Measurements from ENCODE around the gene MYO5A.

Gene MYO5A

DNA sequence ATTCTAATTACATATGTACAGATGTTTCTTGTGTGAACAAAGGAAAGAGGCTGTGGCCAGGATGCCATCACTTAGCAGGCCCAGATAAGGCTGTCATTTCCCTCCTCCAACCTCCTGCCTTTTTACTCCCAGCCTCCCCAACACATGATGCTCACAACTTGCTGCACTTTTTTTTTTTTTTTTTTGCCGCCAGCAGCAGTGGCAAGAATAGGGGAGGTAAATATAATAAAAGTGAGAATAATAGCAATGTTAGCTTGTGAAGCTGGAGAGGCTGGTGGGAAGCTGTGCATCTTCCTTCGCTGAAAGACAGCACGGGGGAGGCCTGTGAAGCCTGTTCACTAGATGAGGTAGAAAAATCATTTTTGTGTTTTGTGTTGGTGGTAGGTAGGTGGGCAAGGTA, 190.6 kb downstream of the MYO5A start:
- in situ Hi-C loops (cut with MboI; ENCODE audit: low sequenced_read_pairs): no loop called here

DNA sequence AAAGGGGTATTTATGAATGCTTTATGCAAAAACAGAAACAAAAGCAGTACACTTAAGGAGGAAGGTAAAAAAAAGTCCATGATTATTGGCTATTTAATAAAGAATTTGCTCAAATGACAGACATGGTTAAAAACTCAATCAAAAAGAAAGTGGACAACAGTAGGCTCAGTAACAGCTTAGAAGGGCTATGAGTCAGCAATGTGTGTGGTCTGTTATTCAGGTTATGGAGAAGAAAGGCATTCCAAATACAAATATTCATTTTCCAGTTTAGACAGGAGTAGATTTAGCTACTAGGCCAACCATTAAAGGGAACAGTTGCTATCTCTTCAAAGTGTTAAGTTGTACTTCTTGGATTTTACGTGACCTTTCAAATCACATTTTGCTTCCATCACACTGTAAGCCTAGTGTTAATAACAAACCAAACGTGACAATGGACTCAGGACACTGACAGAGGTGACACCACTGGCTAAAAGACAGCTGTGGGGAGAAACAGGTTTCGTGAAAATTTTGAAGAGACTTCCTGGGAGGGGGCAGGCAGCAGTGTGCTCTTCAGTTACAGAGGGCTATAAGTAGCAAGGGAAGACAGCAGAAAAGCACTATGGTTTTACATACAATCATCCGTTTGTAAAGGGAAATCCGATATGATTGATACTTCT, 191.4 kb downstream of the MYO5A start:
- in situ Hi-C loops (cut with MboI; ENCODE audit: low sequenced_read_pairs): no loop called here

DNA sequence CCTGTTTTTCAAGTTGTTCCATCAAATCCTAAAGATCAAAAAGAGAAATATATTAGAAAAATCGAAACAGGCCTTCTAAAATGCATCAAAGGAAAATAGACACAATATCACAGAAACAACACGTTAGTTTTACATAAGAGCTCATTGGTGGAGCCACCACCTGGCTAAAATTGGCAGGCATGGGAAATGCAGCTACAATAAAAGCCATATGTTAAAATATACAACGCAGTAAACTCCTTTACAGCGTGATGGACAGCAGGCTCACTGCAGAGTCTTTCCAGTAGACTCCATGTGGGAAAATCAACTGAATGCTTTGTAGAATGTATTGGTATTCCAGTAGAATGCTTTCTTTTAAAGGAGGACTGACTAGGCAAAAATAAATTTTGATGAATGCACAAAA, 192.2 kb downstream of the MYO5A start:
- in situ Hi-C loops (cut with MboI; ENCODE audit: low sequenced_read_pairs): no loop called here

DNA sequence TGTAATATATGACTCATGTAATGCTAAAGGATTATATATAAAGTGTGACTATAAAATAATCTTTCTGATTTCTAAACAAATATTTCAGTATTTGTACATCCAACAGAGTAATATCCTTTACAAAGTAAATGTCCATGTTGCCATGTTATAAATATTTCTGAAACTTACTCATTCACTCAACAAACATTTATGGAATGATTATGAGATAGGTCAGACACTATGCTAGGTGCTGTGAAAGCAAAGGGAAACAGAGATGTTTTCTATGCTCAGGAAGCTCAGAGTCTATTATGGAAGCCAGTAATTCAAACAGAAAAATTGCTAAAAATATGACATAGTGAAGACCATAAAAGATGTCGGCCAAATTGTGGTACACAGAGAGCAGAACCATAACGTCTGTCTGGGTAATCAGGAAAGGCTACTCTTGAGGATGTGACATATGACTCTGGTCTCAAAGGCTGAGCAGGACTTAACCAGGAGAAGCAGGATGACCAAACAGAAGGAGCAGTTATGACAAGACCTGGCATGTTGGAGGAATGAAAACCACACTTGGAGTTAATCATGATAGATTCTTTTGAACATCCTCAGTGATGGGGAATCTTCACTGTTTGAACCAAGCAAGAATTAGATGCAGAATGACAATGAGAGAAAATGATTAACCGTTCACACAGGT, 194.1 kb downstream of the MYO5A start:
- in situ Hi-C loops (cut with MboI; ENCODE audit: low sequenced_read_pairs): no loop called here

DNA sequence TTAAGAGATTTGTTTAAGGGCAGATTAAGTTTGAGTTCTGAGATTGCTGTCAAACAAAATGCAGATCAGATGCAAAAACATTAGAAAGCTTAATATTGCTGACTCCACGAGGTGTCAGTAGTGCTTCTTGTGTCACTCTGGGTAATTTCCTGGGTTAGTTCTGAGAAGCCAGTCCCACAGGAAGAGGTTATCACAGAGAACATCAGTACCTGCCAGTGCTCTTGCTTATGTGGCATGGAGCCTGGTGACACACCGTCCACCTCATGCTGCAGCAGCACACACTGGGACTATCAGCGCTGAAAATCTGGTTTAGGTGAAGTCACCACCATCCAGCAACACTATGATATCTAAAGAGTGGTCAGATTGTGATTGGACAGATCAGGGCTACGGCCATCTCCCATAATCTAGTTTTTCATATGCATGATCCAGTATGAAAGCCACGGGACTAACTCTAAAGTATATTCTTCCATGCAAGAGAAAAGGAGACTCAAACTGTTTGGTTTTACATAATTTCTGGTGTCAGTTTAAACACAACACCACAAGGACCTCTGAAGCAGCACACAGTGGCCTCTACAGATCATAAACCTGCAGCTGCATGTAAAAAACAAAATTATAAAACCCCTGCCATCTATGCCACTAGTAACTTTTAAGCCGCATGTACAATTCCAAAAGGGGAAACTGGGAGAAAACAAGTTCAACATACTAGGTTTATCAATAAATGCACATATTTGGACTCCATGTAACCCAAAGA, 197.0 kb downstream of the MYO5A start:
- in situ Hi-C loops (cut with MboI; ENCODE audit: low sequenced_read_pairs): no loop called here

DNA sequence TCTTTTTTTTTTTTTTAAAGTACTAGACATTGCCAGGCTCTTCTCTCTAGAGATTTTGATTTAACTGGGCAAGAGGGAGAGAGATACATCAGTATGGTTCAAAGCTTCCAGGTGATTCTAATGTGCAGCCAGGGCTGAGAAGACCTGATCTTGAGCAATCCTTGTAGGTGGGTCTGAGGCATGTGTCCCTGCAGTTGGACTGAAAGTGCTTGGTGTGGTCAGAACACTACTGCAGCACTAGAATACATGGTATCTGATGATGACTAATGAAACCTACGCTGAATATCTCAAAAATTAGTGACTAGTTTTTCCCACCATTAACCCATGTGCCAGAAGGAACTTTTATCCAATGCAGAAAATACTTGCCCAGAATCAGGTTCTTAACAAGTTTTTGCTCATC, 198.7 kb downstream of the MYO5A start:
- in situ Hi-C loops (cut with MboI; ENCODE audit: low sequenced_read_pairs): no loop called here

DNA sequence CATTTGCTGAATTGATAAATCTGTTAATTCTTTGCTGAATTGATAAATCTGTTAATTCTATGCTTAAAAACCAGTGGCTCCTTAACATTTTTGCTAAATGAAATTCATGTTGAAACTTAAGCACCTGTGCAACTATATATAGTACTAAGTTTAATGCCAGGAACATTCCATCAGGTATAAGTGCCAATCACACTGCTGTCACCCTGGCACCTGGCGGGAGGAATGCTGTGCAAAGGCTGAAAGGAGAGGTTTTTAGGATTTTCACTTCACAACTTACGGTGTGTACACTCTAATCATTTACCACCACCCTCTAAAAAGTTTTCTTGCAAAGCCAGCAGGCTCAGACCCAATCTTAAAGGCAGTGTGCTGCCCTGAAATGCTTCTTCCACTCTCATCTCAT, 199.5 kb downstream of the MYO5A start:
- in situ Hi-C loops (cut with MboI; ENCODE audit: low sequenced_read_pairs): no loop called here

DNA sequence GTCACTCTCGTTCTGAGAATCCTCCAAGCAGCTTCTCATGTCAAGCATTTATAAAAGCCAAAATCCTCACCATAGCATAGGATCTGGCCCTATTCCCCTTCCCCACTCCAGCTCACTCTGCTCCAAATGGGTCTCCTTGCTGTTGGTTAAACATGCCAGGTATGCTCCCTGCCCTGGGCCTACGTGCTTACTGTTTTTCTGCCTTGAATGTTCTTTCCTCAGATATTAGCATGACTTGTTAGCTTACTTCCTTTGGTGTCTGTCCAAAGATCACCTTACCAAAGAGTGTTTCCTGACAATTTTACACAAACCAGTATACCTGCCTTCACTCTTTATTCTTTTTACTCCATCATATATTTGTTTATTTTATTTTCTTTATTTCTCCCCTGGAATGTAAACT, 200.0 kb downstream of the MYO5A start:
- in situ Hi-C loops (cut with MboI; ENCODE audit: low sequenced_read_pairs): no loop called here

DNA sequence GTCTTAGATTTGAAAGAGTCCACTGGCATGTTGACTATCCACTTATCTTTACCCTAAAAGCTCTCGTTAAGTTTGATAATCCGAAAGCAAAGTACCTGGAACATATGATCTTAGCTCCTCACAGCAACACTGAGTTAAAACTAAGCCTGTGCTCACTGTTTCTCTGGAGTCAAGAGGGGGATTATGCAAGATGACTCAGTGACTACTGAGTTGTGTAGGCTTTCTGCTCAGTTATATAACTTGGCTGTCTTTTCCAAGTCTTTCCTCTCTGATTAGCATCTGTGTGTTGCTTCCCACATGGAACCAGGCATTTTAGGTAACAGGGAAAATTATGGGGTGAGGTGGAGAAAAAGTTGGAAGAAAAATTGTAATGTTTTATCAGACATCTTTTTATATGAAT, 201.9 kb downstream of the MYO5A start:
- in situ Hi-C loops (cut with MboI; ENCODE audit: low sequenced_read_pairs): no loop called here

DNA sequence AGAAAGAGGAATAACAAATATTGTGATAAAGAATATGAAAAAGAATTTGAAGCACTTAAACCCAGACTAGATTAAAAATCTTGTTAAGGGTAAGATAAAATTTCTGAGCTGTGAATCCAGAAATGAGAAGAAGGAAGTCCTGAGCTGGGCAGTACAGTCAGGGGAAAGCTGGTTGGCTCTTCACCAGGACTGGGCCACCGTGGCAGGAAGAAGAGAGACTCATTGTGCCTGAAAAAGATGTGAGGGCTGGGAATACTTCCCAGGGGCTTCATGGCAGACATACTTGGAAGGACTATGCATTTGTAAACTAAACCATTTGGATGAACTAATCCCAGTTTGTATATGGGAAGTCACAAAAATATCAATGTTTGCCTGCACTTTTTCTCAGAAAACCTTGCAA, 204.6 kb downstream of the MYO5A start:
- in situ Hi-C loops (cut with MboI; ENCODE audit: low sequenced_read_pairs): no loop called here

DNA sequence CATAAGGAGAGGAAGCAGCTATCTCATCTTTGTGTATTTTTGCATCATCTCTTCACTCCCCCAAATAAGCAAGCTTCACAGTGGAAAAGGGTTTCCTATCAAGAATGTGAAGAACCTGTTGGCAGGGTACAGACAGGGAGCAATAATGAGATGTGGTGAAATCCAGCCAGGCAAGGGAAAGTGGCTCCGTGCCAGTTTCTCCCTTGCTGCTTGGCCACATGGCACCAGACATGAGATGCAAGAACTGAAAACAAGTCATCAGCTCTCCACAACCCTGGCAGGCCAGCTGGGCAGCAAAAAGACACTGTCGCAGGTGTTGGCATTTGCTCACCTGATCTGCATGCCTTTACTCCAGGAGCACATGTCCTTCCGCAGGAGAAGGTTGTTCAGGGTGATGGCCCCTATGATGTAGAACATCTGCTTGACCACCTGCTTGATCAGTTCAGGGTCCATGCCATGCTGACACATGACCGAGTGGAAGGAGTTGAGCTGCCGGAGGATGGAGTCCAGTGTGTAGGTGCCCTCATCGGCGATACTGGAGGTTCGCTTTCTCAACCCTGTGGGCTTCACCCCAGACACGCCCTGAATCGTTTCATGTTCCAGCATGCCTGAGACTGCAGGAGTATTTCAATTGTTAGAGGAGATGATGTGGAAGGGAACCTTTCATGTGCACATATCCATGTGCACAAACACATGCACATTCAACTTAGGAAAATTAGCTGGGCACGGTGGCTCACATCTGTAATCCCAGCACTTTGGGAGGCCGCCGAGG, 209.8 kb downstream of the MYO5A start:
- in situ Hi-C loops (cut with MboI; ENCODE audit: low sequenced_read_pairs): no loop called here

DNA sequence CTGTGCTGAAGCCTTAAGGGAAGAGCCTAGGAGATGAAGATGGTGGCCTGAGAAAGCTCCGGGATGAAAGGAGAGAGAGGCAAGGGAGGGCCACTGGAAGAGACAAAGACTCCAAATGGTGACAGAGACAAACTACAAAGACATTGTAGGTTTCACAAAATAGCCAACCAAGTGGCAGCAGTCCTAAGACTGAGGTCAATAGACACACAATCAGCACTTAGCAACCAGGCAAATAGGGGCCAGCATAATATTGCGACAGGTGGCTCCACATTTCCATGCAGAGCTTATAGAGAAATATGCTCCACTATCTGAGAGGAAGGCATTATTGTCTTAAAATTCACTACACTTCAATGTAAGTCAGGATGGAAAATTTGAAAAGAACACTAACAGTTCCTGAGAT, 211.0 kb downstream of the MYO5A start:
- in situ Hi-C loops (cut with MboI; ENCODE audit: low sequenced_read_pairs): no loop called here

DNA sequence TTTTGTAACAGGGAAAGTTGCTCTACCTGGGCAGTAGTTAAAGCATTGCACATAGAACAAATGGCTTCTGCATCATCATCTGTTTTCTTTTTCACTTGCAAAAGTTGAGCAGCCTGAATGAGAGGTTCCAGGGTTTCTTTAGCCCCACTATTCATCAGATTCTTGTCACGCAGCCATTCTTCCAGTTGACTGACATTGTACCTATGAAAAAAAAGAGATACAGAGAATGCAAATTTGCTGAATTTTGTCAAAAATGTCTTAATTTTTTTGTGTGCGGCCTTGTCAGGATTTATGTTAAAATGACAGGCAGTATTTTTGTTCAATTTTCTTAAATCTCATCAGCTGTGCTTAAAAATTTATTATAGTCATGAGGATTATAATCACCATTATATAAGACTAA, 211.7 kb downstream of the MYO5A start:
- in situ Hi-C loops (cut with MboI; ENCODE audit: low sequenced_read_pairs): no loop called here

DNA sequence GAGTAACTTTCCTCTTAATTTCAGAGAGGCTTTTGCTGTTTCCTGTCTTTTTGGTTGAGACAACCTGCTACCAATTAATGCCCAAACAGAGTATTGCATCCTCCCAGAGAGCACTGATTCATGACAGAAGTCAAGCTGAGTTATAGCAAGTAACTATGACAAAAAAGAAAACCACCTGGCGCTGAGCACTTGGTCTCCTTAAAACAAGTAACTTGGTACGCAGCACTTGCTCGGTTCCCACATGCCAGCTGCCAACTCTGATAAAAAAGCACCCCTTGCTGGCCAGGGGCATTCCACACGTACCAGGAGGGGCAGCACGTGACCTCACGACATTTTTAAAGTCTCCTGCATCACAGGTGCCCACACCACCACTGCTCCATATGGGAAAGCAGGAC, 219.5 kb downstream of the MYO5A start:
- in situ Hi-C loops (cut with MboI; ENCODE audit: low sequenced_read_pairs): no loop called here

DNA sequence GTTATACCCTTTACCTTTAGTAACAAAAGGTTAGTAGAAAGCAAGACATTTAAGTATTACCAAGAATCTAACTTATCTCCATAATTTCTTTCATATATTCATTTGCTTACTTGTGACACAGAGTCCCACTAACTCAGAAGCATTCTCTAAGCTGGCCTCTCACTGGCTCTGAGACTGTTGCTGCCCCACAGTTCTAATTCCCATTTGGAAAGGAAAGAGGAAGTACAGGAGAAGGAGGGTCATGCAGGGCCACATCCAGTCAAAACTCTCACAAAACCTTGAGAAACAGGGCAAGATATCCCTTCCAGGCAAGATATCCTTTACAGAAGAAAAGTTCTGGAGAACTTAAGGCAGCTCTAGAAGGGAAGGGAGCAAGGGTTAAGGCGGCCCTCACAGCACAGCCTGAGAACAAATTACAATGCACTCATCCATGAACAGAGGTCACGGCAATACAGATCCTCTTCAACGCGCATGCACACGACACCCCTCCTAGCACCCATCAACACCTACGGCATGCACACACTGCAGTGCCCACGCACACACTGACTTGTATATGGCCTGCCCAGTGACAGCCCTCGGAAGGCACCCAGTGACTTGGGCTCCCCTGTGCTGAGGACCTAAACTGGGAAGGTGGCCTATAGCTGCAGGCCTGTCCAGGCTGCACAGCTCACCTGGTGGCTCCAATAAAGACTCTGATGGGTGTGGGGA, 220.1 kb downstream of the MYO5A start:
- in situ Hi-C loops (cut with MboI; ENCODE audit: low sequenced_read_pairs): no loop called here

DNA sequence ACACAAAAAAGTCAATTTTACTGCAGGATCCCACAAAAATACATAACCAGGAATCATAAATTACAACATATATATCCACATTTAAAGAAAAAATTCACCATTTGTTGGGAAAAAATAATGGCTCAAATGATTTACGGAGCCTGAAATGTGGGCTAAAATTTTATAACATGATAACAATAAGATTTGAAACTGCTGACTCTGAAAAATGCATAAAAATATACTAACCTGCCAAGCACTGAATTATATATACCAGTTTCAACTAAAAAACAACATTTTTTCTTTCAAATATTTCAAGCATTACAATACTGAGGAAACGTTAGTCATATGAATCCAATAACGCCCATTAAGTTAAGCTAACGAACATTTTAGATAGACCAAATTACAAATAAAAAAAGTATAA, 220.8 kb downstream of the MYO5A start:
- in situ Hi-C loops (cut with MboI; ENCODE audit: low sequenced_read_pairs): no loop called here

DNA sequence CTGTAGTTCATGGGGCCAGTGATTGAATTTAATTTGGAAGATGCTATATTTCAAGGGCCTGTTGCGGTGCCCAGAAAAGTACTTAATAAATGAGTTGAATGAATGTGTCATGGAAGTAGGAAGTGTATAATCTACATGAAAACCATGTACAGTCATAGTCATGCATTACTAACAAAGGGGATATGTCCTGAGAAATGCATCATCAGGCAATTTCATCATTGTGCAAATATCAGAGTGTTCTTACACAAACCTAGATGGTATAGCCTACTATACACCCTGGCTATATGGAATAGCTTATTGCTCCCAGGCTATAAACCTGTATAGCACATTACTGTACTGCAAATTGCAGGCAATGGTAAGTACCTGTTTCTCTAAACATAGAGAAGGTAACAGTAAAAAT, 222.4 kb downstream of the MYO5A start:
- in situ Hi-C loops (cut with MboI; ENCODE audit: low sequenced_read_pairs): no loop called here

DNA sequence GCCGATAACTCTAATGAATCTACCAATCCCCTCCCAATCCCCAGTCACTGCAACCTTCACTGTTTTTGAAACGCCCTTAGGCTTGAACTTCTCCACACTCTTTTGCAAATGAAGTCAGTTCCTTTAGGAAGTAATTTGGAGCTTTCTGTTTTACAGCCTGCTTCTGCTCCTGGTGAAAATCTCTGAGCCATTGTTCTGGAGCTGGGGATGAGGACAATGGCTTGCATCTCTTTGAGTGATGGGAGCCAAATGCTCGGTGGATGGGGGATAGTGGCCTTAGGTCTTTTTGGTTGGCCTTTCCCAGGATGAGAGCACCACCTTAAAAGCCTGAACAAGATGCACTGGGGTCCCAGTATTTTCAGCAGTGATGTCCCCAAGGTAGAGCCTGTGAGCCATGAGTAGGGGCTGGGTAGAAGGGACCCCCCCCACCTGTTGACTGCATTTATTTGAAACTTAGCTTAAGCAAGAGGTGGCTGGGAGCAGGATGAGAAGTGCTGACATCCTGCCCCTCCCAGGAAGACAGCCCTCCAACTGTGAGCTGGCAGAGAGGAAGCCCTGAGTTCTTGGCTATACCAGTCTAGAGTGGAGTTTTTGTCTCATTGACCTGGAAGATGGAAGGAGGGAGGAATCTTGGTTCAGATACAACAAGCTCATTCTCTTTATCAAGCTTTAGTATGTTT, 225.4 kb downstream of the MYO5A start:
- in situ Hi-C loops (cut with MboI; ENCODE audit: low sequenced_read_pairs): no loop called here

DNA sequence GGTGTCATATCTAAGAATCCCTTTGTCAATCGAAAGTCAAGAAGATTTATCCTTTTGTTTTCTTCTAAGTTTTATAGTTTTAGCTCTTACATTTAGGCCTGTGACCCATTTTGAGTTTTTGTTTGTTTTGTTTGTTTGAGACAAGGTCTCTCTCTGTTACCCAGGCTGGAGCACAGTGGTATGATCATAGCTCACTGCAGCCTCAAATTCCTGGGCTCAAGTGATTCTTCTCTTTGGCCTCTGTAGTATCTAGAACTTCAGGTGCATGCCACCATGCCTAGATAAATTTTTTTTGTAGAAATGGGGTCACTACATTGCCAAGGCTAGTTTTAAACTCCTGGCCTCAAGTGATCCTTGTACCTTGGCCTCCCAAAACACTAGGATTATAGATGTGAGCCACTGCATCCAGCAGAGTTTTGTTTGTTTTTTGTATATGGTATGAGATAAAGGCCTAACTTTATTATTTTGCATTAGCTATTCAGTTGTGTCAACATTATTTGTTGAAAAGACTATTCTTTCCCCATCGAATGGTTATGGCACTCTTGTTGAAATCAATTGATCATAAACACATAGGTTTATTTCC, 227.3 kb downstream of the MYO5A start:
- in situ Hi-C loops (cut with MboI; ENCODE audit: low sequenced_read_pairs): no loop called here

DNA sequence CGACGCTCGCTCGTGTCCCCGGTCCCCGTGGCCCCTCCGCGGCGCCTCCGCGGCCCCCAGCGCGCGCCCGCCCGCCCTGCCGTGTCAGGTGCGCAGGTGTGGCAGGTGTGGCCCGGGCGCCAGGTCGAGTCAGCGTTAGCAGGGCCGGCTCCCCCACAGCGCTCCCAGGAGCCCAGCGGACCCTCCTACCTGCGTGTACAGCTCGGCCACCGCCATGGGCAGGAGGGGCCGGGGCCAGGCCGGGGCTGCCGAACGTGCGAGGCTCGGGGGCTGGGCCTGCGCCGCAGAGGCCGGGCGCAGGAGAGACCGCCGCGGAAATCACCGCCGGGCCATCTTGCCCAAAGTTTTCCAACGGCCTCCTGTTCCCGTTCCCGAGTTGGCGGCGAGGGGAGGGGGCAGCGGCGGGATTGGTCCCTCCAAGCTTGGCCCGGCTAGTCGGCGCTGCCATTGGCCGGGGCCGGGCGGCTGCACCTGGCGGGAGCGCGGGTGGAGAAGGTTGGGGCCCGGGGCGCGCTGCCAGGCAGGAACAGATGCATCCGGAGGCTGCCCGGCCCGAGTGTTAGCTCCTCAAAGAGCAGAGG, 233.2 kb downstream of the MYO5A start, which contains the start of gene MYO5C:
MYO5C (minus strand) TSS at position 384 of the 581 bp plus-strand sequence; CDS start at position 216, 168 bp downstream.
- in situ Hi-C loops (cut with MboI; ENCODE audit: low sequenced_read_pairs): no loop called here
